ENCODE measurements around the gene SLC17A3. TPM values are rescaled to one million over a fixed set of nuclear protein-coding genes. Genes with fewer than 3 reads are reported as not detected.

SLC17A3 gene
- total RNA-seq, 1 experiment from 2014 or later: not detected

GRCh38 chr6:25842526-25842925 lies 31.5 kb downstream of the SLC17A3 start:
- DNase-seq (ENCODE audit: low read depth in 1 of 2, low spot score in 2 of 2): no peak
- H3K36me3 ChIP-seq: no peaks in the 10 kb centered on the region
- H3K27me3 ChIP-seq (replicated peaks): no peaks in the 10 kb centered on the region

GRCh38 chr6:25835442-25836283 lies 38.4 kb downstream of the SLC17A3 start:
- DNase-seq (ENCODE audit: low read depth in 1 of 2, low spot score in 2 of 2): no peak
- no peaks in the 10 kb centered on the region for H3K27me3 ChIP-seq (replicated peaks)
- no peak overlapping the region for H3K27ac ChIP-seq
- no peaks in the 10 kb centered on the region for H3K4me1 ChIP-seq (replicated peaks)
- H3K4me3 ChIP-seq: no peak overlapping the region
- H3K9me3 ChIP-seq (replicated peaks): no peaks in the 10 kb centered on the region
- H3K36me3 ChIP-seq: no peaks in the 10 kb centered on the region

More at GRCh38 chr6:25842526-25842925, 31.5 kb downstream of the SLC17A3 start:
- H3K9me3 ChIP-seq (replicated peaks): no peaks in the 10 kb centered on the region
- no peaks in the 10 kb centered on the region for H3K4me1 ChIP-seq (replicated peaks)
- no peak overlapping the region for H3K27ac ChIP-seq
- no peak overlapping the region for H3K4me3 ChIP-seq

- Histone ChIP-seq H3K9me3 (replicated peaks) (no peaks in the 10 kb centered on the region), H3K27ac (no peak overlapping the region), H3K36me3 (no peaks in the 10 kb centered on the region), H3K4me1 (replicated peaks) (no peaks in the 10 kb centered on the region), H3K27me3 (replicated peaks) (no peaks in the 10 kb centered on the region), H3K4me3 (no peak overlapping the region)
- DNase-seq (ENCODE audit: low read depth in 1 of 2, low spot score in 2 of 2): no peak
Observed at GRCh38 chr6:25834950-25835349, 39.1 kb downstream of the SLC17A3 start.

DNA sequence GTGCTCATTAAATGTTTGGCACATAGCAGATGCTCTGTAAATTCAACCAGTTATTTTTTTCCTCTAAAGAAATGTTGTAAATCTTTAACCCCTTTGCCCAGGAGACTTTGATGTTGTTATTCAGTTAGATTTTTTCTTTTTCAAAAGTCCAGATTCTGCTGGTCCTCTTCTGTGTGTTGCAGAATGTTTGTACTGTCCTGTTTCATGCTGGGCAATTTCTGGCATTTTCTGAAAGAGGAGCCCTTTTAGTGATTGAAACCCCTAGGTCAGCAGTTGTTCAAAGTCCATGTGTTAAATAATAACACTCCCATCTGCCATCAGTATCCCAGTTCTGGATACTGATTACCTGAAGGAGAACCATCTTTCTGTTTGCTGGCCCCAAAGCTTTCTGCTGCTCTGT lies 40.9 kb downstream of the SLC17A3 start:
- no peak overlapping the region for H3K4me3 ChIP-seq
- H3K36me3 ChIP-seq: no peaks in the 10 kb centered on the region
- H3K4me1 ChIP-seq (replicated peaks): no peaks in the 10 kb centered on the region
- no peak for DNase-seq (ENCODE audit: low read depth in 1 of 2, low spot score in 2 of 2)
- no peaks in the 10 kb centered on the region for H3K9me3 ChIP-seq (replicated peaks)
- H3K27me3 ChIP-seq (replicated peaks): no peaks in the 10 kb centered on the region
- H3K27ac ChIP-seq: no peak overlapping the region

GRCh38 chr6:25832670-25833069 lies 41.4 kb downstream of the SLC17A3 start:
- Histone ChIP-seq H3K36me3 (no peaks in the 10 kb centered on the region), H3K27ac (no peak overlapping the region), H3K27me3 (replicated peaks) (no peaks in the 10 kb centered on the region), H3K9me3 (replicated peaks) (no peaks in the 10 kb centered on the region), H3K4me3 (no peak overlapping the region), H3K4me1 (replicated peaks) (no peaks in the 10 kb centered on the region)
- no peak for DNase-seq (ENCODE audit: low read depth in 1 of 2, low spot score in 2 of 2)

DNA sequence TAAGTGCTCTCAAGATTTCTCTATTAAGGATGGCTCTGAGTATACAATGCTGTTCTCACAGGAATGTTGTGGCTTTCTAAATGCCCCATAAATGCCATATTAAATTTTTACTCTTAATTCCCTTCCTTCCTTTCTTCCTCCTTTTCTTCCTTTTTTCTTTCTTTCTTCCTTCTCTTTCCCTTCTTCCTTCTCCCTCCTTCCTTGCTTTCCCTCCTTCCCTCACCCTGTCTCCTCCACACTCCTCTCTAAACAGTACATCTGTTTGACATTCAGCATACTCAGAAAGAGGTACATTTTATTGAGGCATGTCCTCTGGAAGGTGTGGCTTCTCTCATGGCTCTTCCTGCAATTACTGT lies 41.8 kb downstream of the SLC17A3 start:
- DNase-seq (ENCODE audit: low read depth in 1 of 2, low spot score in 2 of 2): no peak
- no peaks in the 10 kb centered on the region for H3K36me3 ChIP-seq
- no peaks in the 10 kb centered on the region for H3K27me3 ChIP-seq (replicated peaks)
- no peak overlapping the region for H3K4me3 ChIP-seq
- H3K4me1 ChIP-seq (replicated peaks): no peaks in the 10 kb centered on the region
- no peak overlapping the region for H3K27ac ChIP-seq
- no peaks in the 10 kb centered on the region for H3K9me3 ChIP-seq (replicated peaks)

- no peak for DNase-seq (ENCODE audit: low read depth in 1 of 2, low spot score in 2 of 2)
- Histone ChIP-seq H3K4me1 (replicated peaks) (no peaks in the 10 kb centered on the region), H3K9me3 (replicated peaks) (no peaks in the 10 kb centered on the region), H3K36me3 (no peaks in the 10 kb centered on the region), H3K27me3 (replicated peaks) (no peaks in the 10 kb centered on the region), H3K27ac (no peak within 1 kb of the TSS), H3K4me3 (no peak within 1 kb of the TSS)
Observed at GRCh38 chr6:25831532-25832306, 42.3 kb downstream of the SLC17A3 start, which contains the start of gene SLC17A1. Gene SLC17A1 (minus strand): TSS chr6:25832052. CDS start chr6:25830557, 1,495 bp downstream.

DNA sequence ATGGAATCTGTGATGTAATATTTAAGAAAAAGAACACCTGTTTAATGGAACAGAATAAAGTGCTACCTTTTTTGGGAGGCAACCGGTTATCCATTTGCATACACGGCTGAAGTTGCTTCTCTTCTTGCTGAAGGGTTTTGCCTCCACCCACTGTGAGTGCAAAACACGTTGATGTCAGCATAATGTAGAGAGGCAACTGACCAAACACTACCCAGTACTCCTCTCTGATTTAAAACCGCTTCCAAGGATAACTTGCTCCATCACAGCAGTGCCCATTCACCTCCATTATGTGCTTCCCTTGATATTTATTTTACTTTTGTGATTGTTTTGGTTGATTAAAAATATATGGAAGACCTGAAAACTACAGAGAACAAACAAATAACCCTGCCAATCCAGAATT lies 43.6 kb downstream of the SLC17A3 start:
- H3K4me3 ChIP-seq: no peak overlapping the region
- no peak for DNase-seq (ENCODE audit: low read depth in 1 of 2, low spot score in 2 of 2)
- H3K27ac ChIP-seq: no peak overlapping the region
- no peaks in the 10 kb centered on the region for H3K9me3 ChIP-seq (replicated peaks)
- no peaks in the 10 kb centered on the region for H3K36me3 ChIP-seq
- H3K27me3 ChIP-seq (replicated peaks): no peaks in the 10 kb centered on the region
- no peaks in the 10 kb centered on the region for H3K4me1 ChIP-seq (replicated peaks)

- H3K4me1 ChIP-seq (replicated peaks): no peaks in the 10 kb centered on the region
- no peak overlapping the region for H3K27ac ChIP-seq
- H3K9me3 ChIP-seq (replicated peaks): no peaks in the 10 kb centered on the region
- no peaks in the 10 kb centered on the region for H3K27me3 ChIP-seq (replicated peaks)
- H3K4me3 ChIP-seq: no peak overlapping the region
- H3K36me3 ChIP-seq: no peaks in the 10 kb centered on the region
- no peak for DNase-seq (ENCODE audit: low read depth in 1 of 2, low spot score in 2 of 2)
Observed at GRCh38 chr6:25829375-25829774, 44.7 kb downstream of the SLC17A3 start.

GRCh38 chr6:25821341-25821740 lies 52.7 kb downstream of the SLC17A3 start:
- Histone ChIP-seq H3K9me3 (replicated peaks) (no peaks in the 10 kb centered on the region), H3K27ac (no peak overlapping the region), H3K4me1 (replicated peaks) (no peaks in the 10 kb centered on the region), H3K4me3 (no peak overlapping the region), H3K27me3 (replicated peaks) (no peaks in the 10 kb centered on the region), H3K36me3 (no peaks in the 10 kb centered on the region)
- no peak for DNase-seq (ENCODE audit: low read depth in 1 of 2, low spot score in 2 of 2)

DNA sequence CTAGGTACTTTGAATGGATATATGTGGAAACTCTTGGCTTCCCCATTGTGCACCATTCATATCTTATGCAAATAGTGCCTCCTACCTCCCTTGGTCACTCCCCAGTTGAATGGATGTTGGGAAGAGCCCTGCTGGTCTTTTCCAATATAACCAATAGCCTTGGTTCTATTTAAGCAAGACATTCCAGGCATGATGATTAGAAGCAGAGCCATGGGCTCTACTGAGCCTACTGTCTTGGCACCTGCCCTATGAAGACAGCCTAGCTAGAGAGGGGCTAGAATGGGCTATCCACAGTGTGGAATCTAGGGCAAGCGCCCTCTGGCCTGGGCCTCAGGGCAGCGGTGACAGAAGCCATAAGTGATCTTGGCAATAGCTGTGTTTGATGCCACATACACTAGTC lies 57.8 kb downstream of the SLC17A3 start:
- no peaks in the 10 kb centered on the region for H3K36me3 ChIP-seq
- H3K4me1 ChIP-seq (replicated peaks): no peaks in the 10 kb centered on the region
- no peaks in the 10 kb centered on the region for H3K9me3 ChIP-seq (replicated peaks)
- DNase-seq (ENCODE audit: low read depth in 1 of 2, low spot score in 2 of 2): no peak
- H3K4me3 ChIP-seq: no peak overlapping the region
- no peaks in the 10 kb centered on the region for H3K27me3 ChIP-seq (replicated peaks)
- H3K27ac ChIP-seq: no peak overlapping the region

GRCh38 chr6:25815194-25815593 lies 58.8 kb downstream of the SLC17A3 start:
- Histone ChIP-seq H3K4me1 (replicated peaks) (no peaks in the 10 kb centered on the region), H3K27me3 (replicated peaks) (no peaks in the 10 kb centered on the region), H3K27ac (no peak overlapping the region), H3K9me3 (replicated peaks) (no peaks in the 10 kb centered on the region), H3K36me3 (no peaks in the 10 kb centered on the region), H3K4me3 (no peak overlapping the region)
- DNase-seq (ENCODE audit: low read depth in 1 of 2, low spot score in 2 of 2): no peak

DNA sequence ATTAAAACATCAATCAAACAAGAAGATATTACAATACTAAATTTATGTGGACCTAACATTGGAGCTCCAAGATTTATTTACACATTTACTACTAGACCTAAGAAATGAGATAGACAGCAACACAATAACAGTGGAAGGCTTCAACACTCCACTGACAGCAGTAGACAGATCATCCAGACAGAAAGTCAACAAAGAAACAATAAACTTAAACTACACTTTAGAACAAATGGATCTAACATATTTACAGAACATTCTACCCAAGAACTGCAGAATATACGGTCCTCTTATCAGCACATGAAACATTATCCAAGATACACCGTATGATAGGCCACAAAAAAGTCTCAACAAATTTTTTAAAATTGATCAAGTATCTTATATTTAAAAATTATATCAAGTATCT lies 69.2 kb downstream of the SLC17A3 start:
- no peak for DNase-seq (ENCODE audit: low read depth in 1 of 2, low spot score in 2 of 2)

GRCh38 chr6:25801436-25801835 lies 72.6 kb downstream of the SLC17A3 start:
- H3K4me3 ChIP-seq: no peak overlapping the region
- H3K9me3 ChIP-seq (replicated peaks): no peaks in the 10 kb centered on the region
- H3K4me1 ChIP-seq (replicated peaks): no peaks in the 10 kb centered on the region
- H3K27ac ChIP-seq: no peak overlapping the region
- no peaks in the 10 kb centered on the region for H3K36me3 ChIP-seq
- H3K27me3 ChIP-seq (replicated peaks): no peaks in the 10 kb centered on the region; the same call in 1 of the 2 replicates
- DNase-seq (ENCODE audit: low read depth in 1 of 2, low spot score in 2 of 2): no peak

More for the DNA sequence above, 69.2 kb downstream of the SLC17A3 start:
- H3K36me3 ChIP-seq: no peaks in the 10 kb centered on the region
- no peaks in the 10 kb centered on the region for H3K9me3 ChIP-seq (replicated peaks)
- no peak overlapping the region for H3K4me3 ChIP-seq
- no peaks in the 10 kb centered on the region for H3K4me1 ChIP-seq (replicated peaks)
- H3K27ac ChIP-seq: no peak overlapping the region
- no peaks in the 10 kb centered on the region for H3K27me3 ChIP-seq (replicated peaks)

Data from SJSA1 (cell line).